CD4-positive, alpha-beta T cell (primary cell): ENCODE measurements around the gene SAMD8. TPM values are rescaled to one million over a fixed set of nuclear protein-coding genes. Genes with fewer than 3 reads are reported as not detected.

Experiments used
- ATAC-seq: fragments of 200-7000 bp; cut with Tn5 transposase; one replicate; pipeline ENCODE4 v1.10.0; 2022; ENCODE audit warnings: mild to moderate bottlenecking; ENCODE audit not compliant: poor library complexity
- CTCF ChIA-PET: fragments of 350-600 bp; sonication (Branson Sonifier 250); formaldehyde crosslinking; loops from one replicate; lab custom pipeline; 2021; ENCODE audit warnings: antibody characterized with exemption, inconsistent platforms; lab: Charles Lee
- POLR2A ChIA-PET: fragments of 350-600 bp; sonication (Branson Sonifier 250); formaldehyde crosslinking; loops from one replicate; lab custom pipeline; 2021; ENCODE audit warnings: antibody characterized with exemption, inconsistent platforms; lab: Charles Lee
- DNase-seq, 14 experiments: peaks; one replicate each; pipeline ENCODE4 v3.0.0-alpha.2; 2013 to 2020; ENCODE audit warnings: mixed read lengths in 2 of 14
- H3K27ac ChIP-seq, 2 donors: one replicate each; pipeline versions ENCODE4 v1.5.1 to v1.7.0; 2013; ENCODE audit warnings: low read length in 2 of 2, low read depth in 1 of 2, mild to moderate bottlenecking in 1 of 2
- H3K27me3 ChIP-seq, 2 experiments: 1 replicate in 1 of 2; 2 replicates in 1 of 2; pipeline versions ENCODE4 v1.6.1 to v1.7.0; 2013; ENCODE audit warnings: low read length in 2 of 2, control low read depth in 1 of 2, mild to moderate bottlenecking in 1 of 2, moderate library complexity in 1 of 2; ENCODE audit not compliant: insufficient read depth in 2 of 2, control insufficient read depth in 1 of 2
- H3K36me3 ChIP-seq: one replicate; pipeline ENCODE4 v1.6.1; 2013; ENCODE audit warnings: low read length, control low read depth; ENCODE audit not compliant: insufficient read depth
- H3K4me1 ChIP-seq: one replicate; pipeline ENCODE4 v1.6.1; 2013; ENCODE audit warnings: low read length, control low read depth; ENCODE audit not compliant: insufficient read depth
- H3K4me3 ChIP-seq: one replicate; pipeline ENCODE4 v1.5.1; 2013; ENCODE audit warnings: mild to moderate bottlenecking, low read length, moderate library complexity
- H3K9me3 ChIP-seq, 2 experiments: 1 replicate in 1 of 2; 2 replicates in 1 of 2; pipeline versions ENCODE4 v1.6.1 to v1.7.0; 2013; ENCODE audit warnings: low read length in 2 of 2, mild to moderate bottlenecking in 2 of 2, control low read depth in 1 of 2, moderate library complexity in 1 of 2; ENCODE audit not compliant: control insufficient read depth in 1 of 2, insufficient read depth in 1 of 2
- H3K27ac Mint-ChIP-seq: one replicate; pipeline ENCODE4 v1.8.0; 2020; ENCODE audit warnings: mixed read lengths
- H3K27me3 Mint-ChIP-seq: one replicate; pipeline ENCODE4 v1.8.0; 2021; ENCODE audit warnings: mixed read lengths
- H3K36me3 Mint-ChIP-seq: one replicate; pipeline ENCODE4 v1.8.0; 2021; ENCODE audit warnings: low read depth, mixed read lengths
- H3K4me1 Mint-ChIP-seq: one replicate; pipeline ENCODE4 v1.8.0; 2021; ENCODE audit warnings: low read depth, mixed read lengths
- H3K4me3 Mint-ChIP-seq: one replicate; pipeline ENCODE4 v1.8.0; 2020; ENCODE audit warnings: mild to moderate bottlenecking, mixed read lengths
- H3K9me3 Mint-ChIP-seq: one replicate; pipeline ENCODE4 v1.8.0; 2020; ENCODE audit warnings: mixed read lengths
- CTCF ChIP-seq: fragments of 200-600 bp; IDR thresholded peaks from one replicate; pipeline ENCODE4 v1.8.0; 2022; ENCODE audit warnings: antibody characterized with exemption, mild to moderate bottlenecking
- intact Hi-C, 2 experiments: fragments of 100-400 bp; cut with DNase I in 1 of 2; cut with micrococcal nuclease in 1 of 2; formaldehyde crosslinking; loops; one replicate each; pipeline versions ENCODE4 v1.15.1 to v1.9.0; 2023 to 2025; cut with DNase I, micrococcal nuclease
- total RNA-seq, 174 experiments: library from RNA in 2 of 174; stranded (reverse) in 2 of 174; gene quantifications; one replicate each; pipeline ENCODE4 v1.2.3 and lab custom pipeline; 2021 to 2026

SAMD8 gene
- total RNA-seq, 2 experiments from 2014 or later: 34.1 to 37.4 TPM

GRCh38 chr10:75103881-75104686 lies 7.4 kb upstream of the SAMD8 start:
- no peaks in the 10 kb centered on the region for H3K36me3 ChIP-seq
- POLR2A ChIA-PET: no interaction called here
- CTCF ChIA-PET: no interaction called here
- no peaks in the 10 kb centered on the region for H3K9me3 ChIP-seq
- Mint-ChIP-seq H3K4me3 (no peak overlapping the region), H3K27me3 (no peaks in the 10 kb centered on the region), H3K4me1 (peaks cover 5% of the 10 kb centered on the region), H3K9me3 (no peaks in the 10 kb centered on the region), H3K27ac (no peak overlapping the region), H3K36me3 (no peaks in the 10 kb centered on the region)
- no peak for TF ChIP-seq CTCF
- no peaks in the 10 kb centered on the region for H3K27me3 ChIP-seq
- no peak overlapping the region for H3K27ac ChIP-seq
- peaks cover 8% of the 10 kb centered on the region for H3K4me1 ChIP-seq
- no peak overlapping the region for H3K4me3 ChIP-seq
- ATAC-seq (no peak), DNase-seq (no peak)
- intact Hi-C loops: loop anchor here in 1 of 2 experiments (10.0 kb wide), 1 partner anchor 369 kb away; no protein-coding TSS in a partner anchor

- no peak for DNase-seq
- Mint-ChIP-seq H3K9me3 (no peaks in the 10 kb centered on the region), H3K27me3 (no peaks in the 10 kb centered on the region), H3K36me3 (no peaks in the 10 kb centered on the region), H3K27ac (no peak overlapping the region), H3K4me1 (peaks cover 7% of the 10 kb centered on the region), H3K4me3 (no peak overlapping the region)
- ChIA-PET POLR2A (no interaction called here), CTCF (no interaction called here)
- Histone ChIP-seq H3K36me3 (no peaks in the 10 kb centered on the region), H3K4me3 (no peak overlapping the region), H3K27ac (no peak overlapping the region), H3K27me3 (no peaks in the 10 kb centered on the region), H3K9me3 (no peaks in the 10 kb centered on the region), H3K4me1 (peaks cover 8% of the 10 kb centered on the region)
- intact Hi-C loops: loop anchor here in 1 of 2 experiments (10.0 kb wide), 1 partner anchor 370 kb away; no protein-coding TSS in a partner anchor
- no peak for ATAC-seq
- no peak for TF ChIP-seq CTCF
These were observed 6.6 kb upstream of the SAMD8 start for GRCh38 chr10:75104842-75105241.

- DNase-seq (no peak), ATAC-seq (no peak)
- Histone ChIP-seq H3K4me3 (no peak overlapping the region), H3K9me3 (no peaks in the 10 kb centered on the region), H3K27ac (no peak overlapping the region), H3K4me1 (peaks cover 11% of the 10 kb centered on the region), H3K27me3 (no peaks in the 10 kb centered on the region), H3K36me3 (no peaks in the 10 kb centered on the region)
- Mint-ChIP-seq H3K27me3 (no peaks in the 10 kb centered on the region), H3K36me3 (no peaks in the 10 kb centered on the region), H3K9me3 (no peaks in the 10 kb centered on the region), H3K4me3 (no peak overlapping the region), H3K27ac (no peak overlapping the region), H3K4me1 (peaks cover 14% of the 10 kb centered on the region)
- ChIA-PET CTCF (interaction anchor here (0.7 kb wide), 1 partner anchor 38 kb away, joined by 3 read pairs; no protein-coding TSS in a partner anchor), POLR2A (no interaction called here)
- intact Hi-C loops: loop anchor here in 1 of 2 experiments (10.0 kb wide), 1 partner anchor 371 kb away; no protein-coding TSS in a partner anchor
- no peak for TF ChIP-seq CTCF
These were observed 5.8 kb upstream of the SAMD8 start for GRCh38 chr10:75105576-75106197.
